Measurements from ENCODE around the gene ULK1. TPM values are rescaled to one million over a fixed set of nuclear protein-coding genes. Genes with fewer than 3 reads are reported as not detected.

Gene ULK1
- total RNA-seq, 1 experiment from 2014 or later, result 21.7 TPM

DNA sequence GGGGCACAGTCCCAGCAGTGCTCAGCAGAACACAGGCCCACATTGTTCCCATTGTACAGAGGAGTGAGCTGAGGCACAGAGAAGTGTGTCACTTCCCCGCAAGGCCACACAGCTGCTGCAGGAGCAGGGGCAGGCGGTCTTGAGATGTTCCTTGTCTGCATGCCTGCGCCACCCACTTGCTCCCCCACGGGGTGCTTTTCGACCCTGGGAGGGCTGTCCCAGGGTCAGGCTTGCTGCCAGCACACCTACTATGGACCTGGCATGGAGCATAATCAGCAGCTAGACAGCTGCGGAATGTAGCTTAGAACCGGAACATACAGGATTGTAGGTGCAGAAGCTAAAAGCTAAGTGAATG lies 47.5 kb downstream of the ULK1 start:
- no peaks in the 10 kb centered on the region for H3K27me3 Mint-ChIP-seq (ENCODE audit: insufficient read depth, unreplicated experiment)
- TF ChIP-seq, protein P1, sequence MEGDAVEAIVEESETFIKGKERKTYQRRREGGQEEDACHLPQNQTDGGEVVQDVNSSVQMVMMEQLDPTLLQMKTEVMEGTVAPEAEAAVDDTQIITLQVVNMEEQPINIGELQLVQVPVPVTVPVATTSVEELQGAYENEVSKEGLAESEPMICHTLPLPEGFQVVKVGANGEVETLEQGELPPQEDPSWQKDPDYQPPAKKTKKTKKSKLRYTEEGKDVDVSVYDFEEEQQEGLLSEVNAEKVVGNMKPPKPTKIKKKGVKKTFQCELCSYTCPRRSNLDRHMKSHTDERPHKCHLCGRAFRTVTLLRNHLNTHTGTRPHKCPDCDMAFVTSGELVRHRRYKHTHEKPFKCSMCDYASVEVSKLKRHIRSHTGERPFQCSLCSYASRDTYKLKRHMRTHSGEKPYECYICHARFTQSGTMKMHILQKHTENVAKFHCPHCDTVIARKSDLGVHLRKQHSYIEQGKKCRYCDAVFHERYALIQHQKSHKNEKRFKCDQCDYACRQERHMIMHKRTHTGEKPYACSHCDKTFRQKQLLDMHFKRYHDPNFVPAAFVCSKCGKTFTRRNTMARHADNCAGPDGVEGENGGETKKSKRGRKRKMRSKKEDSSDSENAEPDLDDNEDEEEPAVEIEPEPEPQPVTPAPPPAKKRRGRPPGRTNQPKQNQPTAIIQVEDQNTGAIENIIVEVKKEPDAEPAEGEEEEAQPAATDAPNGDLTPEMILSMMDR (IDR thresholded peaks at IDR 0.05; ENCODE audit: unreplicated experiment), result no peak
- no peak overlapping the region for H3K27ac Mint-ChIP-seq (ENCODE audit: low read depth, unreplicated experiment)
- peaks cover 59% of the 10 kb centered on the region for H3K36me3 Mint-ChIP-seq (ENCODE audit: insufficient read depth, unreplicated experiment)
- no peaks in the 10 kb centered on the region for H3K9me3 Mint-ChIP-seq (ENCODE audit: unreplicated experiment)
- H3K4me3 Mint-ChIP-seq (ENCODE audit: unreplicated experiment), result no peak overlapping the region
- DNase-seq (ENCODE audit: unreplicated experiment), result no peak
- intact Hi-C loops (cut with micrococcal nuclease), result no loop called here
- peaks cover 12% of the 10 kb centered on the region for H3K4me1 Mint-ChIP-seq (ENCODE audit: insufficient read depth, unreplicated experiment)
- BruUV-seq (replicated peaks), result no TSS peak
- POLR2A ChIA-PET, result interaction anchor here (2.6 kb wide), 1 partner anchor 45 kb away, joined by 14 read pairs; no protein-coding TSS in a partner anchor
- CTCF ChIA-PET, result interaction anchor here (0.6 to 0.9 kb wide), 2 partner anchors 79 to 118 kb away, joined by 3 read pairs; no protein-coding TSS in a partner anchor

DNA sequence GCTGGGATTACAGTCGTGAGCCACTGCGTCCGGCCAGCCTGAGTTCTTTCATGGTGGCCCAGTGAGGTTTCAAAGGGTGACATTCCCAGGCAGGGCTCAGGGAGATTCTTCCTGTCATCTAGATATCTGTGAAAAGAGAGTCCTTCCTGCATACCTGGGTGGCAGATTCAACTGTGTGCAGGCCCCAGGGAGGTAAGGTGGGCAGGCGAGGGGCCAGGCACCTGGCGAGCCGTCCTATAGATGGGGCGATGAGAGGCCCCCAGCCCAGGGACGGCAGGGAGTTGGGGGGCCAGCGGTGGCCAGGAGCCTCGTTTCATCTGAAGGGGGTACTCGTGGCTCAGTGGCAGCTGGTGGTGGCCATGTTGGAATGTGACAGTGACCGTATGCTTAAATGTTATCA lies 48.2 kb downstream of the ULK1 start:
- H3K4me3 Mint-ChIP-seq (ENCODE audit: unreplicated experiment), result no peak overlapping the region
- H3K27me3 Mint-ChIP-seq (ENCODE audit: insufficient read depth, unreplicated experiment), result no peaks in the 10 kb centered on the region
- POLR2A ChIA-PET, result no interaction called here
- no peak overlapping the region for H3K27ac Mint-ChIP-seq (ENCODE audit: low read depth, unreplicated experiment)
- intact Hi-C loops (cut with micrococcal nuclease), result no loop called here
- BruUV-seq (replicated peaks), result no TSS peak
- peaks cover 12% of the 10 kb centered on the region for H3K4me1 Mint-ChIP-seq (ENCODE audit: insufficient read depth, unreplicated experiment)
- TF ChIP-seq, protein P1 (IDR thresholded peaks at IDR 0.05; ENCODE audit: unreplicated experiment), result no peak
- no peaks in the 10 kb centered on the region for H3K9me3 Mint-ChIP-seq (ENCODE audit: unreplicated experiment)
- H3K36me3 Mint-ChIP-seq (ENCODE audit: insufficient read depth, unreplicated experiment), result peaks cover 53% of the 10 kb centered on the region
- CTCF ChIA-PET, result interaction anchor here (0.6 to 0.9 kb wide), 2 partner anchors 80 to 119 kb away, joined by 3 read pairs; no protein-coding TSS in a partner anchor
- DNase-seq (ENCODE audit: unreplicated experiment), result no peak

DNA sequence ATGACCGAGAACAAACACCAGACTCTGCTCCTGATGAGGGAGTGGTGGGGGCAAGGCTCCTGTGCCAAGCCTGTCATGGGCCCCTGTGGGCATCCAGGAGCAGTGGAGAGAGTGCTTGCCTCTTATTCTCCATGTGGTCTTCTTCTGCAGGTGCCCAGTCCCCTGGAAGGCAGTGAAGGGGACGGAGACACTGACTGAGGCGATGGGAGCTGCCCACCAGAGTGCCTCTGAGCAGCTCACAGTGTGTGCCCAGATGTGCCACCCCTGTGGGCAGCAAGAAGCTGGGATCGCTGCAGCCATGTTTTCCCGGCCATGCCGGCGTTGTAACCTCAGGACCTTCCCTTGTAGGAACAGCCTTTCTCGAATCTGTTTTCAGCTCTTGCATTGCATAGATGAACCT lies 49.0 kb downstream of the ULK1 start:
- H3K4me3 Mint-ChIP-seq (ENCODE audit: unreplicated experiment), result no peak overlapping the region
- DNase-seq (ENCODE audit: unreplicated experiment), result no peak
- H3K9me3 Mint-ChIP-seq (ENCODE audit: unreplicated experiment), result no peaks in the 10 kb centered on the region
- H3K4me1 Mint-ChIP-seq (ENCODE audit: insufficient read depth, unreplicated experiment), result peaks cover 12% of the 10 kb centered on the region
- TF ChIP-seq, protein P1 (IDR thresholded peaks at IDR 0.05; ENCODE audit: unreplicated experiment), result no peak
- intact Hi-C loops (cut with micrococcal nuclease), result no loop called here
- CTCF ChIA-PET, result no interaction called here
- POLR2A ChIA-PET, result interaction anchor here (0.7 kb wide), 1 partner anchor 14 kb away, joined by 3 read pairs; no protein-coding TSS in a partner anchor
- peaks cover 47% of the 10 kb centered on the region for H3K36me3 Mint-ChIP-seq (ENCODE audit: insufficient read depth, unreplicated experiment)
- no peaks in the 10 kb centered on the region for H3K27me3 Mint-ChIP-seq (ENCODE audit: insufficient read depth, unreplicated experiment)
- no TSS peak for BruUV-seq (replicated peaks)
- H3K27ac Mint-ChIP-seq (ENCODE audit: low read depth, unreplicated experiment), result no peak overlapping the region

DNA sequence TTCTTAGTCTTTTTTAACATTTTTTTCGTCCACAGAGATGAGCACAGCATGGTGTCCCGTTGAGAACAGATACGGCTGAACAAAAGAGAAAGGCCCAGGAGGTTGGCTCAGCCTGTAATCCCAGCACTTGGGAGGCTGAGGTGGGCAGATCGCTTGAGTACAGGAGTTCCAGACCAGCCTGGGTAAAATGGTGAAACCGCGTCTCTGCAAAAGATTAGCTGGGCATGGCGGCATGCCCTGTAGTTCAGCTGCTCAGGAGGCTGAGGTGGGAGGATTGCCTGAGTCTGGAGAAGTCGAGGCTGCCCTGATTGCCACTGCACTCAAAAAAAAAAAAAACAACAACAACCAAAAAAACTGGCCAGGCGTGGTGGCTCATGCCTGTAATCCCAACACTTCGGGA lies 49.5 kb downstream of the ULK1 start:
- peaks cover 12% of the 10 kb centered on the region for H3K4me1 Mint-ChIP-seq (ENCODE audit: insufficient read depth, unreplicated experiment)
- TF ChIP-seq, protein P1 (IDR thresholded peaks at IDR 0.05; ENCODE audit: unreplicated experiment), result no peak
- POLR2A ChIA-PET, result interaction anchor here (0.7 kb wide), 1 partner anchor 14 kb away, joined by 3 read pairs; no protein-coding TSS in a partner anchor
- CTCF ChIA-PET, result no interaction called here
- H3K27ac Mint-ChIP-seq (ENCODE audit: low read depth, unreplicated experiment), result no peak overlapping the region
- no peaks in the 10 kb centered on the region for H3K27me3 Mint-ChIP-seq (ENCODE audit: insufficient read depth, unreplicated experiment)
- H3K4me3 Mint-ChIP-seq (ENCODE audit: unreplicated experiment), result no peak overlapping the region
- intact Hi-C loops (cut with micrococcal nuclease), result no loop called here
- no TSS peak for BruUV-seq (replicated peaks)
- DNase-seq (ENCODE audit: unreplicated experiment), result no peak
- no peaks in the 10 kb centered on the region for H3K9me3 Mint-ChIP-seq (ENCODE audit: unreplicated experiment)
- H3K36me3 Mint-ChIP-seq (ENCODE audit: insufficient read depth, unreplicated experiment), result peaks cover 47% of the 10 kb centered on the region

Measured in MCF 10A (cell line).